HG03060 (cell line): ENCODE data around the gene SCAF8.
"Not testable (repeated sequence)": the region's sequence is repeated elsewhere in the genome, so short reads cannot be mapped to it uniquely, and the experiment has no call there.

Experiments used
- ATAC-seq: cut with Tn5 transposase; IDR thresholded peaks from one replicate; pipeline ENCODE4 v1.9.1; 2021; ENCODE audit warnings: low read depth, moderate number of reproducible peaks; ENCODE audit not compliant: unreplicated experiment

SCAF8 gene, protein sequence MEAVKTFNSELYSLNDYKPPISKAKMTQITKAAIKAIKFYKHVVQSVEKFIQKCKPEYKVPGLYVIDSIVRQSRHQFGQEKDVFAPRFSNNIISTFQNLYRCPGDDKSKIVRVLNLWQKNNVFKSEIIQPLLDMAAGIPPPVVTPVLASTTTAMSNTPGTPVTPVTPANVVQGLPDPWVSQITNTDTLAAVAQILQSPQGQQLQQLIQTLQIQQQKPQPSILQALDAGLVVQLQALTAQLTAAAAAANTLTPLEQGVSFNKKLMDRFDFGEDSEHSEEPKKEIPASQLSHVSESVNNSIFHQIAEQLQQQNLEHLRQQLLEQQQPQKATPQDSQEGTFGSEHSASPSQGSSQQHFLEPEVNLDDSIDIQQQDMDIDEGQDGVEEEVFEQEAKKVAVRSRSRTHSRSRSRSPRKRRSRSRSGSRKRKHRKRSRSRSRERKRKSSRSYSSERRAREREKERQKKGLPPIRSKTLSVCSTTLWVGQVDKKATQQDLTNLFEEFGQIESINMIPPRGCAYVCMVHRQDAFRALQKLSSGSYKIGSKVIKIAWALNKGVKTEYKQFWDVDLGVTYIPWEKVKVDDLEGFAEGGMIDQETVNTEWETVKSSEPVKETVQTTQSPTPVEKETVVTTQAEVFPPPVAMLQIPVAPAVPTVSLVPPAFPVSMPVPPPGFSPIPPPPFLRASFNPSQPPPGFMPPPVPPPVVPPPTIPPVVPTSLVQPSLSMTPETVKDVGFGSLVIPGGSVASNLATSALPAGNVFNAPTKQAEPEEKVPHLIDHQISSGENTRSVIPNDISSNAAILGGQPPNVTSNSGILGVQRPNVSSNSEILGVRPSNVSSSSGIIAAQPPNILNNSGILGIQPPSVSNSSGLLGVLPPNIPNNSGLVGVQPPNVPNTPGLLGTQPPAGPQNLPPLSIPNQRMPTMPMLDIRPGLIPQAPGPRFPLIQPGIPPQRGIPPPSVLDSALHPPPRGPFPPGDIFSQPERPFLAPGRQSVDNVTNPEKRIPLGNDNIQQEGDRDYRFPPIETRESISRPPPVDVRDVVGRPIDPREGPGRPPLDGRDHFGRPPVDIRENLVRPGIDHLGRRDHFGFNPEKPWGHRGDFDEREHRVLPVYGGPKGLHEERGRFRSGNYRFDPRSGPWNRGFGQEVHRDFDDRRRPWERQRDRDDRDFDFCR (N-terminal part only)

DNA sequence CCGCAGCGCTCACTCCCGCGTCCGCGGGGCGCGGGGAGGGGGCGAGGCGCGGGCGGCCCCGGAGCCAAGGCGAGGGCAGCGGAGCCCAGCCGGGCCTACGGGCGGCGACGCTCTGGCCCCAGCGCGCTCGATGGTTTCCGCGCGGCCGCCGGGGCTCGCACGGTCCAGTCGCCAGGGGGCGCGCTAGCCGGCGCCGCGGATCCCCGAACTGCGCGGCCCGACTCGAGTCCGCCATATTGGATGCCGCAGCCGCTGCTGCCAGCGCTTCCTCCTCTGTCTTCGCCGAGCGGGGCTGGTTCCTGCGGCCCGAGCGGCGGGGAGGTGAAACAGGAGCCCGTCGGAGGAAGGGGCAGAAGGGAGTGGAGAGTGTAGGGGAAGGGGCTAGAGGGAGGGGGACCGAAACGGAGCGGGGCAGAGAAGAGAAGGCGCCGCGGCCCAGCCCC lies at the start of gene SCAF8:
SCAF8 (plus strand) TSS at position 234 of the 443 bp plus-strand sequence. CDS start 485 bp downstream, outside the sequence.
- ATAC-seq = peak; percentile 63

DNA sequence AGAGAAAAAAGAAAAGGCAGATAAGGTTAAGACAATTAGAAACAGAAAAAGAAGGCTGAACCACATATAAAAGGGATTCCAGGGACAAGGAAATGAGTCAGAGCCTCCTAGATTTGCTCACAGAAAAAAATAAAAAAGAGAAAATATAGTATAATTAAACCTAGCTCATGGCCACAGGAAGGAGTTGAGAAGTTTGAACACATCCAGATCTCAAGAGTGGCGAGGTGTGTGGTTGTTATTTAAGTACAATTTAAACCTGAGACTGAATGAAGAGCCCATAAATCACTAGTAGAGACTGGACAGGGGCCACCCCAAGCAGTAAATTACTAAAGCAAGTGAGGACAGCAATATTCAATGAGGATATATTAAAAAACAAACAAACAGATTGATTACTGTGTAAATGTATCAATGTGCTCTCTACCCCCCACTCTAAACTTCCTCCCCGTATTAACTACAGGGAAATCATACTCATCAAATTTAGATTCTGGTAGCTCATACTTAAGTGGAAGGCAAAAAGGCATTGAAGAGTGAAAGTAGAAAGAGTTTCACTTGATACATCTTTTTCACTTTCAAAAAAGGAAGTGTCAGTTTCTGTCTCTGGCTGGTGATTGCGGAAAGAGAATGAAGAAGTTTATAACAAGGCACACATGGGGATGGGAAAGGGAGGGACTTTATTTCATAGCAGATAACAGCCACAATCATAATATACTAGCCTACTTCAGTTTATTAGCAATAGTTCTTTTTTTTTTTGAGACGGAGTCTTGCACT lies 49.3 kb upstream of the SCAF8 start:
- ATAC-seq = peak; percentile 81

DNA sequence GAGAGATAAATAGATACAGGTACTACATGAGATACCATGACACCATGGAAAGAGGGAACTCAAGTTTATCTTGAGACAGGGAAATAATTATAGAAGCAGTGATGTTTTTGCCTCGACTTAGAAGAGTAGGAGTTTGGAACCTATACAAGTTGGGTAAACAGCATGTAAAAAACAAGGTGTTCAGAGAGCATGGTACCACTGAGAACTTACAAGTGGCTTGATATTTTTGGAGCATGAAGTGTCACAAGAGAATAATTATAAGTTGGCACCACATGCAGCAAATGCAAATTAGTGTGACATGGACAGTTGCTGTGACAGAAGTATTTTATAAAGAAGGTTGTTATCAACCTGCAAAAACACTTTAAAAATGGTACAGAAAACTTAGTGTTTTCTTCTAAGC lies 47.1 kb upstream of the SCAF8 start:
- no peak for ATAC-seq

DNA sequence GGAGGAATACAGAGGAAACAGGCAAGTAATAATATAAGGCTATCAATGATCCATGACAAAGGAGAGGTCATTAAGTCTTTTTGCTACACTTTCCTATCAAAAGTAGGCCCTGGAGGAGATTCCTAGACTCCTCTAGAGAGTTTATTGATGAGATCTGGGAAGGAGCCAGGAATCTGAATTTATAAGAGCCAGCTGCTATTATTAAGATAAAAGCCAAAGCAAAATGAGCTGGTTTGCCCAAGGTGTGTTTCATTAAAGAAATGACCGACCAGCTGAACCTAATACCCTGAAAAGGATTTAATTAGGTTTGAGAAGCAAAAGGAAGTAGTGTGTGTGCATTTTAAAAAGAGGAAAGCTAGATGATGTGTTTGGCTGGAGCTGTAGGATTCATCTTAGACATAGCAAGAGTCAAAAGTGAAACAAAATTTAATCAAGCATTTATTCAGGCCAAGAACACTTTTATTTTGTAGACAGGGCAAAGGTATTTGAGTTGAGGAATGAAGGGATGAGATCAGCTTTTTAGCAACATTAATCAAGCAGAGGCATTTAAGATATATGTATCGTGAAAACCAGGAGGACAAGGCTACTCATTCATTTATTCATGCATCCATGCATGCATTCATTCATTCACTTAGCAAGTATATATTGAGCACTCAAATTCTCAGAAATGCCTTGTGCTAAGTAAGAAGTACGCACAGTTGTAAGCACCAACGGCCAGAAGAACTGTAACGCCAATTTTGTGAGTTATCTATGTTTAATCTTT lies 43.5 kb upstream of the SCAF8 start:
- ATAC-seq = no peak

DNA sequence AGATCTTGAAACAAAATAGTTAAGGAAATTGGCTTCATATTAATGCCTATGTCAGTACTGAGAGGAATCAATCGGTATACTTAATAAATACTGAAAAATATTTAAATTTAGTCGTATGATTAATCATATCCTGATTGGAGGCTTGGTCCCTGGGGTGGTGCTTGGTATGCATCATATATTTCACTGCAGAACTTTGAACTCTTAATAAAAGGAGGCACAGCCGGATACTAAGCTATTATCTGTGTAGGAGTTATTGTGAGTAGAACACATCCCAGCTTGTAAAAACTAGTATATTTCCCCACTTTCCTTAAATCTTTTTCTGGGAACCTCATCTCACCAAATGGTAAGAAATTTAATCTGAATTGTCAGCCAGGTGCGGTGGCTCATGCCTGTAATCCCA lies 42.4 kb upstream of the SCAF8 start:
- ATAC-seq = no peak

DNA sequence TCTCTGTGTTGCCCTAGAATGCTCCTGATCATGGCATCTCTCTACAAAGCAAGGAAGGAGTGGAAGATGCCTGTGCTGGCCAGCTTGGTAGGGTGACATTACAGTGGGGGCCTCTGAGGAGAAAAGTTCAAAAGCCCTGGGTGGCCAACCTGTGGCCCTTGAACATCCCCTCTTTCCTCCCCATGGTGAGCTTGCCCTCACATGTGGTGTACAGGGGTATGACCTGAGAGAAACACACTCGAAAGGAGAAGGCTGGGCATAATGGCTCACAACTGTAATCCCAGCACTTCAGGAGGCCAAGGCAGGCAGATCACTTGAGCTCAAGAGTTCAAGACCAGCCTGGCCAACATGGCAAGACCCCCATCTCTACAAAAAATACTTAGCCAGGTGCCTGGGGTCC lies 36.6 kb upstream of the SCAF8 start:
- ATAC-seq = no peak

DNA sequence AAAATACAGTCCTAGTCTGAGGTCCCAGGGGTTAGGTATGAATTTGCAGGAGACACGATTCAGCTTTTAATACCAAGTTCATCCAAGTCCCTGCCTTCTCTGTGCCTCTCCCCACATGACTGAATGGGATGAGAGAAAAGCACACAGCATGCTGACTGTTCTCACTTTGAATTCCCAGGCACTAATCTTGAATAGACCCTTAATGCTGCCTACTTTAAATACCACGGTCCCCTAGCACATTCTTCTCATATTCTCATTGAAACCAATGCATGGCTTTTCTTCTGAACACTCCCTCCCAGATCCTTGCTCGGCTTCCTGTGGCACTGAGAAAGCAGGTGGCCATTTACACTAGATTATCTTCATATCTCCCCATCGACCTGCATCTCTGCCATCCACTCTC lies 30.1 kb upstream of the SCAF8 start:
- no peak for ATAC-seq

DNA sequence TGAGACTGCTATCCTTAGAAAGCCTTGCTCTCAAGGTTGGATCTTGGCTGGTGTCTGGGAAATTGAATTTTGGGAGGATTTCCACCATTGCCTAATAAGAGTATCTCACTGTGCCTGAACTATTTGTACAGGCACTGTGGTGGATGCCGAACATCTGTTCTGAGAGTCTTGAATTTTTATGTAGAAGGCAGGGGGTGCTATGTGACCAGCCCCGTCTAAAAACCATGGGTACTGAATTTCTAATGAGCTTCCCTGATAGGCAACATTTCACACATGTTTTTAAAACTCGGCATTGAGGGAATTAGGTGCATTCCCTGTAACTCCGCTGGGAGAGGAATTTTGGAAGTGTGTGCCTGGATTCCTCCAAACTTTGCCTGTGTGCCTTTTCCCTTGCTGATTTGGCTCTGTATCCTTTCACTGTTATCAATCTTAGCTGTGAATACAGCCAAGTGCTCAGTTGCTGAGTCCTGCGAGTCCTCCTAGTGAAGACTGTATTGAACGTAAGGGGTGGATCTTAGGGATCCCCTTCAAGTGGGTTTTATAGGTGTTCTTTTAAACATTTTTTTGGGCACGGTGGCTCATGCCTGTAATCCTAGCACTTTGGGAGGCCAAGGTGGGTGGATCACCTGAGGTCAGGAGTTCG lies 27.6 kb upstream of the SCAF8 start:
- no peak for ATAC-seq

DNA sequence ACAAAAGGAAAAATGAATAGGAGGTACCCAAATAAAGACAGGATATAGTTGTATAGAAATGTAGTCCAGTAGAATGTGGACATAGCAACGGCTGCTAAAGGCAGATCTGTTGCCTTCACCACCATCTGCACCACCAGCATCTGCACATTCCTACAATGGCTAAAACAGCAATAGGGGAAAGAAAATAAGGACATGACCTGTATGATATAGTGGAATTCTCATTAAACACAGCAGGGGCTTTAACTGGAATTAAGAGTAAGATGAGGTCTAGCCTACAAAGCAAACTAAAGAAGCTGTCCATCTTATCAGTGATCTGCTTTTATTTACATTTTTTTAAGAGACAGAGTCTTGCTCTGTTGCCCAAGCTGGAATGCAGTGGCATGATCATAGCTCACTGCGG lies 26.8 kb upstream of the SCAF8 start:
- ATAC-seq = no peak

DNA sequence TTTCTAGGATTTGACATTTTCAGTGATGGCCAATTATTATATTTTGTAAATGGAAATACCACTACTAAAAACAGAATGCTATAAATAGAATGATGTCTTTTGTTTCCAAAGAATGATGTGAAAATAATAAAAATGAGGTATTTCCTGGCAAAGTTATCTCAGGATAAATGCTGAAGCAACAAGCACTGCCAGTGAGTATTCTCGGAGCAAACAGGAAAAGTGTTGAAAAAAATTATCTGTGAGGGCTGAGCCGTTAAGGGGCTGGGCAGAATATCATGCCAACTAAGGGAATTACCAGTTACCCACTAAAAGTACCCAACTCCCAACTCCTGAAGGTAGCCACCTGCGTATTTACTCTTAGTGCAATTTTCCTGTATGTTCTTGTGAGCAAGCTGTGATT lies 23.6 kb upstream of the SCAF8 start:
- ATAC-seq = no peak

DNA sequence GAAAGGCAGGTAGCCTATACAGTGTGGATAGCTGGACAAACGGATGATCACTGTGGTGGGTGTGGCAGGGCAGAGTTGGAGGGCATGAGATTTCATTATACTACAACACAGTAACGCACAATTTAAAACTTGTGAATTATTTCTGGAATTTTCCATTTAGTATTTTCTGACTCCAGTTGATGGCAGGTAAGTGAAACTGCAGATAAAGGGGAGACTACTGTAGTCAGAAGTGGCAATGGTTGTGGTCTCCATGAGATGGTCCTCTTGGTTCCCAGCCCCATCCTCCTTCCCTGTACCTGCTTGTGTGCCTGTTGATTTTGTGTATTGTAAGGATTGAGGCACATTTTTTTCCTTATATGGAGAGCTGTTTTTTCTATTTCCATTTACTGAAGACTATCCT lies 22.5 kb upstream of the SCAF8 start:
- no peak for ATAC-seq

DNA sequence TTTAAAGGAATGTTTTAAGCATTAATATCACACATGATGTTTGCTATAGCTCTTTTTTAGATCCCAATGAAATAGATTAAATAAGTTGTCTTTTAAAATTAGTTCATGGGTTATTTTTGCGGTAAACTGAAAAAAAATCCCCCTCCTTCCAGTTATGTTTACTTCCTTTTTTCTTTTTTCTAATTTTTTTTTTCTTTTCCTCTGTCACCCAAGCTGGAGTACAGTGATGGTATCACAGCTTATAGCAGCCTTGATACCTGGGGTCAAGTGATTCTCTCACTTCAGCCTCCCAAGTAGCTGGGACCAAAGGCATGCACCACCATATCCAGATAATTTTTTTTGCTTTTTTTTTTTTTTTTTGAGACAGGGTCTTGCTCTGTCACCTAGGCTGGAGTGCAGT lies 17.8 kb upstream of the SCAF8 start:
- no peak for ATAC-seq

DNA sequence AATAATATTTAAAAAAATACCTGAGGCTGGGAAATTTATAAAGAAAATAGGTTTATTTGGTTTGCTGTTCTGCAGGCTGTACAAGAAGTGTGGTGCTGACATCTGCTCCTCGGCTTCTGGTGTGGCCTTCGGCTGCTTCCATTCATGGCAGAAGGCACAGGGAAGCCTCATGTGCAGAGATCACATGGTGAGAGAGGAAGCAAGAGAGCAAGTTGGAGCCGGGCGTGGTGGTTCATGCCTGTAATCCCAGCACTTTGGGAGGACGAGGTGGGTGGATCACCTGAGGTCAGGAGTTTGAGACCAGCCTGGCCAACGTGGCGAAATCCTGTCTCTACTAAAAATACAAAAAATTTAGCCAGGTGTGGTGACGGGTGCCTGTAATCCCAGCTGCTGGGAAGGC lies 16.9 kb upstream of the SCAF8 start:
- not testable (repeated sequence) for ATAC-seq

DNA sequence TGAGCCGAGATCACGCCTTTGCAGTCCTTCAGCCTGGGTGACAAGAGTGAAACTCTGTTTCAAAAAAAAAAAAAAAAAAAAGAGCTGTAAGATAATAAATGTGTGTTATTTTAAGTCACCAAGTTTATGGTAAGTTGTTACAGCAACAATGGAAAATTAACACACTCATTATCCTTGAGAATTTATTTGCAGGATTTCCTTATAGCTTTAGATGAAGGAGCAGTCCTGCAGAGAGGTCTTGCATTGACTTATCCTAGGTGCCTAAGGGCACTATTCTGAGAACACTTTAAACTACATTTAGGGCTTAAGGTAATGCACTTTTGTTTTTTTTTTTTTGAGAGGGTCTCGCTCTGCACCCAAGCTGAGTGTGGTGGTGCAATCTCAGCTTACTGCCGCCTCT lies 13.8 kb upstream of the SCAF8 start:
- no peak for ATAC-seq

DNA sequence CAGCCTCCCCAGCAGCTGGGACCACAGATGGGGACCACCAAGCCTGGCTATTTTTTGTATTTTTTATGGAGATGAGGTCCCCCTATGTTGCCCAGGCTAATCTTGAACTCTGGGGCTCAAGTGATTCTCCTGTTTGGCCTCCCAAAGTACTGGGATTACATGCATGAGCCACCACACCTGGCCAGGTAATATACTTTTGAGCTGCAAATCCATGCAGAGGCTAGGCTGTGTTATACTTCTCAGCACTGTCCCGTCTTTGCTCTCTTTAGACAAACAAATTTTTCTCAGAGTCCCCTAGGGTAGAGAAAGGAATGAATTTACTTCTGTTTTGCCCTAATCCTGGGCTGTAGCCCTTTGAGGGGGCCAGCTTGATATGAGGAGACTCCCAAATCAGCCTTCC lies 13.4 kb upstream of the SCAF8 start:
- ATAC-seq = no peak

DNA sequence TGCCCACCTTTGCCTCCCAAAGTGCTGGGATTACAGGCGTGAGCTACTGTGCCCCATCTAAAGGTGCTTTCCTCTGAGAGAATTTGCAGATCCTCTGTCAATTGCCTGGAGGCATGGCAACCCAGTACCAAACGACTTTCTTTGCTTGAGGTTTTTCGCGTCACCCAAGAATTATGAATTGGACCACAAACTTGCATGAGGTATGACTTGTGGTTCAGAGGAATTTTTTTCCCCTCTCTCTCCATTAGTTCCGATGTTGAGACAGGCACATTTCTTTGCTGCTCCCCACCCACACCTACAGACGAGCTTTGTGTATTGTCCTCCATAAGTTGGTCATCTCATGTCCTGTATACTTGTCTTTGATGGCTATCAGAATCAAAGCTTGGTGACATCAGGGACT lies 11.8 kb upstream of the SCAF8 start:
- ATAC-seq = no peak

DNA sequence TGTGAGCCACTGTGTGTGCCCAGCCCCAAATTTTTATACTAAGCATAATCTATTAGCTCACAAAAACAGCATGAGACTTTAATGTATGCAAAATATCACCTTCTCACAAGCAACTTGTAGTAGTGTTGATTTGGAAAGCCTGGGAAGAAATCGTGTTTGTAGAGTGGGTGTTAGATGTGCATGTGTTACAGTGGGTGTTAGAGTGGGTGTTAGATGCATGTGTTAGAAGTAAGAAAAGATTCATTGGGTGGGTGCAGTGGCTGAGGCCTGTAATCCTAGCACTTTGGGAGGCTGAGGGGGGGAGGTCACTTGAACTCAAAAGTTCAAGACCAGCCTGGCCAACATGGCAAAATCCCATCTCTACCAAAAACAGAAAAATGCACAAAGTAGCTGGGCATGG lies 6.3 kb upstream of the SCAF8 start:
- no peak for ATAC-seq

DNA sequence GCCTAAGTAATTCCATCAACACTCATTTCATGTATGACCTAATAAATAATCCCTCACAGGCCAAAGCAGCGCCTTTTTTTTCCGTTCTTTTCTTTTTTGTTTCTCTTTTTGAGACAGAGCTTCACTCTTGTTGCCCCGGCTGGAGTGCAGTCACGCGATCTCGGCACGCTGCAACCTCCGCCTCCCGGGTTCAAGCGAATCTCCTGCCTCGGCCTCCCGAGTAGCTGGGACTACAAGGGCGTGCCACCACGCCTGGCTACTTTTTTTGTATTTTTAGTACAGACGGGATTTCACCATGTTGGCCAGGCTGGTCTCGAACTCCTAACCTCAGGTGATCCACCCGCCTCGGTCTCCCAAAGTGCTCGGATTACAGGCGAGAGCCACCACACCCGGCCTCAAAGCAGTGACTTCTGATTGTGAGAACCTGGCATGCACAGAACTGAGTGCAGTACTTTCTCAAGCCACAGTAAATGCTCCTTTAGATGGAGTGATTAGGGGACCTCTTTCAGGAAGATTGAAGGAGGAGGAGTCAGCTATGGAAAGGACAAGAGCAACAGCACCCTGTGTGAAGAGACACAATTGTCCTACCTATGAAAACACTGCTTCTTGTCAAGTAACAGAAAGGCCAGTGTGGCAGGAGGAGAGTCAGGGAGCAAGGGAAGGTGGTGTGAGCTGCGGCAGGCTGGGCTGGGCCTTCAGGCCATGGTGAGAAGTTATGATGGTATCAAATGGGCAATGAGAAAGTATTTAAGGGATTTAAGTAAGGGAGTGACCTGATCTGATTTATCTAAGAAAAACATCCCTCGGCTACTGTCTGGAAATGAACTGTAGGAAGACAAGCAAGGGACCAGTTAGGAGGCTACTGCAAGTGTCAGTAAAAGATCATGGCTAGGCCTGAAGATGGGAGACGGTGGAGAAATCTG lies 1.7 kb upstream of the SCAF8 start:
- ATAC-seq = no peak
